Measurements from ENCODE around the gene ZBTB45. TPM values are rescaled to one million over a fixed set of nuclear protein-coding genes. Genes with fewer than 3 reads are reported as not detected.

ZBTB45 gene
- total and polyA plus RNA-seq, 9 of the 15 experiments (the other 6 are each of a cell fraction or from before 2014, with no cell fraction given): 0.08 to 16.1 (median 1.8) TPM

DNA sequence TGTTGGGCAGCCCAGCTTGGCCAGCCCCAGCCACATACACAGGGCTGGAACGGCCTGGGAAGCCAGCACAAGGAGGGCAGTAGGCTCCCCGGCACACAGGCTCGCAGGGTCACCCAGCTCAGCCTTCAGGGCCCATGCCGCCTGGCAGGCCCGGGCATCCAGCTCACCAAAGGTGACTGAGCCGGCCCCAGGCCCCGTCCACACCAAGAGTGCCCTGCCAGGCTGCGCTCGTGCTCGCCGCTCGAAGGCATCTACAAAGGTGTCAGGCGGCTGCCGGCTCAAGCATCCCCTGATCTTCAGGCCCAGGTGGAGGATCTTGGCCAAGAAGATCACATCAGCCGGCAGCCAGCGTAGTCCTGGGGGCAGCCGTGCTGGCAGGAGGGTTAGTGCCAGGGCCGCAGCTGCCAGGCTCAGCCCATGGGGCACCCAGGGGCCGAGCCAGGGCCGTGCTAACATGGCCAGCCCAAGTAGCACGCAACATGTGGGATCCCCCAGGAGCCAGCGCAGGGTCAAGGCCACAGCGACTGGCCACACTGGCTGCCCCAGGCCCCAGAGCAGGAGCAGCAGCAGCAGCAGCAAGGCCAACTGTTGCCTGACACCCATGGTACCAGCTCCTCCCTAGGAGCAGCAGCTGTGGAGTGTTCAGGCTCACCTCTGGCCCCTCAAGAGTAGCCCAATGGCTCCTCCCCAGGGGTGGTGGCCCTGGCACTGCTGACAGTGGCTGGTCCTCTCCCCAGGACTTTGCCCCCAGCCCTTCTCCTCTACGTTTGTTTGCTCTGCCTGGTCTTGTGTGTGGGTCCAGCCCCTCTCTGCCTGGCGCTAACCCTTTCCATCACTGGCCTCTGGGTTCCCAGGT is 8.0 kb downstream of the ZBTB45 start, which contains the start of gene SLC27A5:
TSS of gene SLC27A5 (minus strand) at position 640 of the 856 bp plus-strand sequence. CDS start at position 603, 37 bp downstream.
- Histone ChIP-seq H3K9ac (ENCODE audit: insufficient read depth in 1 of 2, low read depth in 2 of 2, low read length in 2 of 2) (peak within 1 kb of the TSS in 1 of 2 experiments; percentile 75; a peak in 2 of 4 replicates), H2AFZ (ENCODE audit: low read depth, low read length) (no peak within 1 kb of the TSS), H3K4me2 (ENCODE audit: insufficient read depth, low read length) (no peak within 1 kb of the TSS), H3K36me3 (ENCODE audit: control insufficient read depth, insufficient read depth, low read length) (peaks cover 20% of the 10 kb centered on the region; the same call in 2 of the 3 replicates), H3K27ac (ENCODE audit: extremely low read depth, low read depth, low read length) (no peak within 1 kb of the TSS), H4K20me1 (replicated peaks; ENCODE audit: control insufficient read depth, insufficient read depth, low read length) (no peaks in the 10 kb centered on the region), H3K79me2 (ENCODE audit: control insufficient read depth, insufficient read depth, low read length) (peaks cover 19% of the 10 kb centered on the region), H3K9me3 (replicated peaks; ENCODE audit: control insufficient read depth, insufficient read depth, low read depth, low read length) (peaks cover 2% of the 10 kb centered on the region; the same call in 1 of the 2 replicates), H3K4me1 (replicated peaks in 1 of 2; ENCODE audit: control insufficient read depth in 2 of 2, insufficient read depth in 2 of 2, low read length in 2 of 2) (peaks cover 9 to 51% of the 10 kb centered on the region in 2 experiments; a peak in 4 of 5 replicates), H3K27me3 (ENCODE audit: control insufficient read depth in 2 of 2, insufficient read depth in 2 of 2, low read length in 2 of 2) (no peaks in the 10 kb centered on the region), H3K9me1 (ENCODE audit: control insufficient read depth, insufficient read depth, low read length) (peaks cover 9% of the 10 kb centered on the region), H3K4me3 (no peak within 1 kb of the TSS)
- TF ChIP-seq FIP1L1 (IDR thresholded peaks at IDR 0.05; ENCODE audit: low read depth, low read length, poor library complexity, severe bottlenecking) (peak; percentile 22), MYNN (IDR thresholded peaks at IDR 0.05) (no peak), MYNN (CRISPR knock-in tag; IDR thresholded peaks at IDR 0.05) (no peak), POLR2G (IDR thresholded peaks at IDR 0.05; ENCODE audit: low read depth, low read length) (peak; percentile 72), NUFIP1 (IDR thresholded peaks at IDR 0.05; ENCODE audit: partially characterized antibody) (no peak), SMARCB1 (IDR thresholded peaks at IDR 0.05; ENCODE audit: insufficient read length, low read depth) (no peak), GATAD2B (IDR thresholded peaks at IDR 0.05; ENCODE audit: borderline replicate concordance) (no peak), MYC (IDR thresholded peaks at IDR 0.05; ENCODE audit: low read depth, low read length) (no peak), MYC (CRISPR knock-in tag; IDR thresholded peaks at IDR 0.05; ENCODE audit: borderline replicate concordance, low read depth) (no peak), PHF21A (IDR thresholded peaks at IDR 0.05; ENCODE audit: borderline replicate concordance, low read depth) (no peak), CBFB (CRISPR knock-in tag; IDR thresholded peaks at IDR 0.05) (no peak), RBM14 (IDR thresholded peaks at IDR 0.05; ENCODE audit: borderline replicate concordance, insufficient read depth, low read depth, low read length) (peak; percentile 68; the same call in 1 of the 2 replicates), HDAC3 (IDR thresholded peaks at IDR 0.05; ENCODE audit: borderline replicate concordance, partially characterized antibody) (no peak)
- TF ChIP-seq, protein P1, sequence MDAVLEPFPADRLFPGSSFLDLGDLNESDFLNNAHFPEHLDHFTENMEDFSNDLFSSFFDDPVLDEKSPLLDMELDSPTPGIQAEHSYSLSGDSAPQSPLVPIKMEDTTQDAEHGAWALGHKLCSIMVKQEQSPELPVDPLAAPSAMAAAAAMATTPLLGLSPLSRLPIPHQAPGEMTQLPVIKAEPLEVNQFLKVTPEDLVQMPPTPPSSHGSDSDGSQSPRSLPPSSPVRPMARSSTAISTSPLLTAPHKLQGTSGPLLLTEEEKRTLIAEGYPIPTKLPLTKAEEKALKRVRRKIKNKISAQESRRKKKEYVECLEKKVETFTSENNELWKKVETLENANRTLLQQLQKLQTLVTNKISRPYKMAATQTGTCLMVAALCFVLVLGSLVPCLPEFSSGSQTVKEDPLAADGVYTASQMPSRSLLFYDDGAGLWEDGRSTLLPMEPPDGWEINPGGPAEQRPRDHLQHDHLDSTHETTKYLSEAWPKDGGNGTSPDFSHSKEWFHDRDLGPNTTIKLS (IDR thresholded peaks at IDR 0.05; ENCODE audit: borderline replicate concordance, low read depth): no peak
- TF ChIP-seq, protein P2, sequence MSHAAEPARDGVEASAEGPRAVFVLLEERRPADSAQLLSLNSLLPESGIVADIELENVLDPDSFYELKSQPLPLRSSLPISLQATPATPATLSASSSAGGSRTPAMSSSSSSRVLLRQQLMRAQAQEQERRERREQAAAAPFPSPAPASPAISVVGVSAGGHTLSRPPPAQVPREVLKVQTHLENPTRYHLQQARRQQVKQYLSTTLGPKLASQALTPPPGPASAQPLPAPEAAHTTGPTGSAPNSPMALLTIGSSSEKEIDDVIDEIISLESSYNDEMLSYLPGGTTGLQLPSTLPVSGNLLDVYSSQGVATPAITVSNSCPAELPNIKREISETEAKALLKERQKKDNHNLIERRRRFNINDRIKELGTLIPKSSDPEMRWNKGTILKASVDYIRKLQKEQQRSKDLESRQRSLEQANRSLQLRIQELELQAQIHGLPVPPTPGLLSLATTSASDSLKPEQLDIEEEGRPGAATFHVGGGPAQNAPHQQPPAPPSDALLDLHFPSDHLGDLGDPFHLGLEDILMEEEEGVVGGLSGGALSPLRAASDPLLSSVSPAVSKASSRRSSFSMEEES (CRISPR knock-in tag; IDR thresholded peaks at IDR 0.05): no peak
- CTCF ChIA-PET (ENCODE audit: low intra/inter-chr PET ratio): no interaction called here
- no TSS peak for BruUV-seq (replicated peaks)
- POLR2A ChIA-PET: interaction anchor here (0.7 to 2.7 kb wide), 2 partner anchors 8 to 132 kb away, joined by 3 to 10 read pairs; partner anchors contain the start of gene ZBTB45
- in situ Hi-C loops (cut with MboI) (no loop called here), intact Hi-C loops (cut with micrococcal nuclease) (loop anchor here (5.0 kb wide), 1 partner anchor 329 kb away; the partner anchor contains the start of gene ZNF274)
- 94% methylated on average over 19 of the region's 25 CpGs for WGBS (ENCODE audit: insufficient coverage, low coverage, missing lambda C conversion rate)
- FAIRE-seq: no peak
- DNase-seq (ENCODE audit: extremely low read depth in 1 of 4, low spot score in 3 of 4): no peak
- no peak for ATAC-seq

Data from K562 (cell line).